Body of pancreas (tissue), 4 donors: ENCODE data around the gene UCK1.

Source experiments
- POLR2A ChIP-seq, 3 donors: fragments of 450-650 bp; IDR thresholded peaks; one replicate each; pipeline ENCODE4 v1.6.1; 2016; ENCODE audit warnings: antibody characterized with exemption in 3 of 3, mild to moderate bottlenecking in 2 of 3
- TF ChIP-seq, protein P1 (sequence below), 7 experiments: fragments of 450-650 bp in 4 of 7; fragments of 200-600 bp in 3 of 7; sonication (generic) in 3 of 7; IDR thresholded peaks; one replicate each; pipeline ENCODE4 v1.5.1; 2016 to 2019; ENCODE audit warnings: antibody characterized with exemption in 7 of 7

DNA sequence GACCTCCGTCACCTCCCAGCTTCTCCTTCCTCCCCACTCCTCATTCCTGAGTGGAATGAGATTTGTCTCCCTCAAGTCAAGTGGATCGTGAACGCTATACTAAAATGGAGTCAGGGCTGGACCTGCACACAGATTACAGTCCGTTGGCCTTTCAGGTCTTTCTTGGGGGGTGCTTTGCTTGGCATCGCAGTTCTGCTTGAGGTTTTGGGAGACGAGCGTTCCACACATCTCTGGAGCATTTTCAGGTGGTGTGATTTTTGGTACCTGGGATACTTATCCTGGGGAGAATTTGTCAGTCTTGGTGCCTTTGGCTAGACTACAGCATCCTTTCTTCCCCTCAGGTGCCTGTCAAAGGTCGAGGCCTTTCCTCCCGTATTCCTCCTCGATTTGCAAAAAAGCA lies 52.2 kb downstream of the UCK1 start:
- no peak for TF ChIP-seq POLR2A (IDR thresholded peaks at IDR 0.05)
- TF ChIP-seq, protein P1, sequence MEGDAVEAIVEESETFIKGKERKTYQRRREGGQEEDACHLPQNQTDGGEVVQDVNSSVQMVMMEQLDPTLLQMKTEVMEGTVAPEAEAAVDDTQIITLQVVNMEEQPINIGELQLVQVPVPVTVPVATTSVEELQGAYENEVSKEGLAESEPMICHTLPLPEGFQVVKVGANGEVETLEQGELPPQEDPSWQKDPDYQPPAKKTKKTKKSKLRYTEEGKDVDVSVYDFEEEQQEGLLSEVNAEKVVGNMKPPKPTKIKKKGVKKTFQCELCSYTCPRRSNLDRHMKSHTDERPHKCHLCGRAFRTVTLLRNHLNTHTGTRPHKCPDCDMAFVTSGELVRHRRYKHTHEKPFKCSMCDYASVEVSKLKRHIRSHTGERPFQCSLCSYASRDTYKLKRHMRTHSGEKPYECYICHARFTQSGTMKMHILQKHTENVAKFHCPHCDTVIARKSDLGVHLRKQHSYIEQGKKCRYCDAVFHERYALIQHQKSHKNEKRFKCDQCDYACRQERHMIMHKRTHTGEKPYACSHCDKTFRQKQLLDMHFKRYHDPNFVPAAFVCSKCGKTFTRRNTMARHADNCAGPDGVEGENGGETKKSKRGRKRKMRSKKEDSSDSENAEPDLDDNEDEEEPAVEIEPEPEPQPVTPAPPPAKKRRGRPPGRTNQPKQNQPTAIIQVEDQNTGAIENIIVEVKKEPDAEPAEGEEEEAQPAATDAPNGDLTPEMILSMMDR (IDR thresholded peaks at IDR 0.05), result no peak
